ENCODE data around the gene ADAMTS17.

Gene ADAMTS17

GRCh38 chr15:100348578-100348977 lies 6.8 kb upstream of the ADAMTS17 start:
- no peak overlapping the region for H3K27ac ChIP-seq
- no peak for DNase-seq (ENCODE audit: low spot score)
- no peak overlapping the region for H3K4me3 ChIP-seq
- no peak for TF ChIP-seq CTCF (IDR thresholded peaks at IDR 0.05)

- no peak for TF ChIP-seq CTCF (IDR thresholded peaks at IDR 0.05)
- H3K4me3 ChIP-seq, result no peak overlapping the region
- no peak for DNase-seq (ENCODE audit: low spot score)
- no peak overlapping the region for H3K27ac ChIP-seq
Measured at GRCh38 chr15:100346866-100347512, 5.2 kb upstream of the ADAMTS17 start.

- no peak for TF ChIP-seq CTCF (IDR thresholded peaks at IDR 0.05)
- no peak overlapping the region for H3K27ac ChIP-seq
- DNase-seq (ENCODE audit: low spot score), result no peak
- H3K4me3 ChIP-seq, result no peak overlapping the region
Measured at GRCh38 chr15:100345438-100345837, 3.7 kb upstream of the ADAMTS17 start.

GRCh38 chr15:100343251-100343650 lies 1.5 kb upstream of the ADAMTS17 start:
- no peak for DNase-seq (ENCODE audit: low spot score)
- no peak overlapping the region for H3K4me3 ChIP-seq

GRCh38 chr15:100341239-100341749 lies 481 bp downstream of the ADAMTS17 start:
- Histone ChIP-seq H3K27ac (peak overlapping the region; percentile 66 to 87), H3K4me3 (peak overlapping the region; percentile 93)
- no peak for DNase-seq (ENCODE audit: low spot score)
- TF ChIP-seq CTCF (IDR thresholded peaks at IDR 0.05), result no peak

More at GRCh38 chr15:100343251-100343650, 1.5 kb upstream of the ADAMTS17 start:
- H3K27ac ChIP-seq, result no peak overlapping the region
- TF ChIP-seq CTCF (IDR thresholded peaks at IDR 0.05), result no peak

- DNase-seq (ENCODE audit: low spot score), result no peak
- Histone ChIP-seq H3K4me3 (peak overlapping the region; percentile 93), H3K27ac (peak overlapping the region in 1 of 2 donors; percentile 87)
Measured at GRCh38 chr15:100340721-100341238, 995 bp downstream of the ADAMTS17 start.

More at GRCh38 chr15:100340721-100341238, 995 bp downstream of the ADAMTS17 start:
- TF ChIP-seq CTCF (IDR thresholded peaks at IDR 0.05), result no peak
